Left ventricle myocardium superior (tissue), 1 donor: ENCODE results near the gene ETNK1. TPM values are rescaled to one million over a fixed set of nuclear protein-coding genes. Genes with fewer than 3 reads are reported as not detected.

ENCODE experiments used
- ATAC-seq: fragments of 200-7000 bp; cut with Tn5 transposase; one replicate; pipeline ENCODE4 v1.9.1; 2020; ENCODE audit warnings: mild to moderate bottlenecking, moderate library complexity
- DNase-seq: peaks from one replicate; pipeline ENCODE4 v3.0.0-alpha.2; 2020
- intact Hi-C: fragments of 100-400 bp; cut with micrococcal nuclease; formaldehyde crosslinking; loops from one replicate; pipeline ENCODE4 v1.11.0; 2022
- total RNA-seq: library from RNA; stranded (reverse); fragmentation: NEBNext Ultra II Directional; extraction: Animal tissue kit (Norgen Biotek cat#: 25700); gene quantifications from one replicate; pipeline ENCODE4 v1.2.1, GENCODE V29; 2021
- donor health status: DM: no; HTN: yes; CAD: no; lungs with severe emphysema.

Gene ETNK1
- total RNA-seq, 1 donor from 2014 or later = 19.0 TPM

- intact Hi-C loops = loop anchor here (10.0 kb wide), 1 partner anchor 83 kb away; the partner anchor contains the start of gene C2CD5
- DNase-seq = no peak
- no peak for ATAC-seq
Observed at GRCh38 chr12:22627371-22627770, 2.4 kb downstream of the ETNK1 start.

GRCh38 chr12:22628228-22628627 is 3.3 kb downstream of the ETNK1 start:
- no peak for ATAC-seq
- intact Hi-C loops = loop anchor here (10.0 kb wide), 1 partner anchor 83 kb away; the partner anchor contains the start of gene C2CD5

GRCh38 chr12:22631863-22632463 is 7.0 kb downstream of the ETNK1 start:
- intact Hi-C loops = no loop called here
- no peak for DNase-seq
- ATAC-seq = no peak

More at GRCh38 chr12:22628228-22628627, 3.3 kb downstream of the ETNK1 start:
- DNase-seq = no peak

GRCh38 chr12:22634883-22635282 is 9.9 kb downstream of the ETNK1 start:
- ATAC-seq (no peak), DNase-seq (no peak)
- intact Hi-C loops = no loop called here

- no peak for ATAC-seq
- no peak for DNase-seq
- intact Hi-C loops = no loop called here
Observed at GRCh38 chr12:22635812-22636211, 10.8 kb downstream of the ETNK1 start.

- no peak for ATAC-seq
- intact Hi-C loops = no loop called here
- DNase-seq = no peak
Observed at GRCh38 chr12:22640851-22641250, 15.9 kb downstream of the ETNK1 start.

GRCh38 chr12:22641353-22642053 is 16.5 kb downstream of the ETNK1 start:
- DNase-seq = no peak
- no peak for ATAC-seq
- intact Hi-C loops = no loop called here

- ATAC-seq (no peak), DNase-seq (no peak)
- intact Hi-C loops = no loop called here
Observed at GRCh38 chr12:22648668-22649067, 23.7 kb downstream of the ETNK1 start.

GRCh38 chr12:22653075-22653474 is 28.1 kb downstream of the ETNK1 start:
- no peak for ATAC-seq
- intact Hi-C loops = no loop called here

GRCh38 chr12:22653791-22654190 is 28.8 kb downstream of the ETNK1 start:
- ATAC-seq (no peak), DNase-seq (no peak)
- intact Hi-C loops = no loop called here

More at GRCh38 chr12:22653075-22653474, 28.1 kb downstream of the ETNK1 start:
- no peak for DNase-seq

GRCh38 chr12:22656376-22656775 is 31.4 kb downstream of the ETNK1 start:
- DNase-seq (no peak), ATAC-seq (no peak)
- intact Hi-C loops = no loop called here

GRCh38 chr12:22656831-22657230 is 31.9 kb downstream of the ETNK1 start:
- DNase-seq (no peak), ATAC-seq (no peak)
- intact Hi-C loops = no loop called here

- DNase-seq = no peak
- intact Hi-C loops = no loop called here
- no peak for ATAC-seq
Observed at GRCh38 chr12:22657538-22657937, 32.6 kb downstream of the ETNK1 start.

GRCh38 chr12:22658214-22658613 is 33.2 kb downstream of the ETNK1 start:
- no peak for ATAC-seq
- intact Hi-C loops = no loop called here

GRCh38 chr12:22662356-22662755 is 37.4 kb downstream of the ETNK1 start:
- DNase-seq (no peak), ATAC-seq (no peak)
- intact Hi-C loops = no loop called here

More at GRCh38 chr12:22658214-22658613, 33.2 kb downstream of the ETNK1 start:
- DNase-seq = no peak

- intact Hi-C loops = no loop called here
- DNase-seq (no peak), ATAC-seq (no peak)
Observed at GRCh38 chr12:22665476-22665875, 40.5 kb downstream of the ETNK1 start.

GRCh38 chr12:22667122-22667521 is 42.2 kb downstream of the ETNK1 start:
- ATAC-seq = no peak
- intact Hi-C loops = no loop called here
- no peak for DNase-seq

- DNase-seq = no peak
- no peak for ATAC-seq
- intact Hi-C loops = no loop called here
Observed at GRCh38 chr12:22668441-22668840, 43.5 kb downstream of the ETNK1 start.

- no peak for DNase-seq
- intact Hi-C loops = no loop called here
- ATAC-seq = no peak
Observed at GRCh38 chr12:22670762-22671161, 45.8 kb downstream of the ETNK1 start.

GRCh38 chr12:22672951-22673350 is 48.0 kb downstream of the ETNK1 start:
- intact Hi-C loops = no loop called here
- ATAC-seq = no peak
- DNase-seq = no peak
